RWPE1 (cell line): Measurements from ENCODE around the gene BRINP1.
A peak's percentile ranks its signal among the peaks of the same experiment; 100 is the strongest.

ENCODE experiments used
- CTCF ChIA-PET: fragments of 350-600 bp; sonication (Branson Sonifier 250); formaldehyde crosslinking; extraction: SDS; loops from one replicate; lab custom pipeline; 2021; lab: Yijun Ruan, JAX
- POLR2A ChIA-PET: fragments of 400-600 bp; formaldehyde crosslinking; extraction: SDS; loops from one replicate; lab custom pipeline; 2020; ENCODE audit warnings: antibody characterized with exemption; ENCODE audit not compliant: low non-redundant PET; lab: Yijun Ruan, JAX
- DNase-seq: peaks from one replicate; pipeline ENCODE4 v3.0.0; 2012; ENCODE audit warnings: low spot score
- H3K27ac ChIP-seq: fragments of 450-650 bp; 2 replicates; pipeline ENCODE4 v1.5.1; 2017
- TF ChIP-seq, protein P1 (sequence below): fragments of 450-650 bp; conservative IDR thresholded peaks from 2 replicates; pipeline ENCODE4 v1.5.1; 2017; ENCODE audit warnings: low read depth, mild to moderate bottlenecking

BRINP1 gene

DNA sequence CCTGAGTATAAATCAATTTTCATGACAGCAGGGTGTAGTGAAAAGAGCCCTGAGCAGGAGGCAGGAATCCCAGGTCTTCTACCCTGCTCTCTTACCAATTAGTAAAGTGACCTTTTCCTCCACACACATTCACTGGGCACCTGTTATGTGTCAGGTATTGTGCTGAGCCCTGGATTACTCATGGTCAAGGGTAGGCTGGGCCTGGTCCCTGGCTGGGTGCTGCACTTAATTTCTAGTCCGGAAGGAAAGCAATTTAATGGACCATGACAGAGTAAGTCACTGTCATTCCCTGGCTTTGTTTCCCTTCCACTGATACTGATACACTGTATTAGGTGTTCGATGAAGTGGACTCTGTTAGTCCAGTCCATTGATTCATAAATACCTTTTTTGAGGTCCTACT, 29.1 kb upstream of the BRINP1 start:
- no peak for DNase-seq
- TF ChIP-seq, protein P1, sequence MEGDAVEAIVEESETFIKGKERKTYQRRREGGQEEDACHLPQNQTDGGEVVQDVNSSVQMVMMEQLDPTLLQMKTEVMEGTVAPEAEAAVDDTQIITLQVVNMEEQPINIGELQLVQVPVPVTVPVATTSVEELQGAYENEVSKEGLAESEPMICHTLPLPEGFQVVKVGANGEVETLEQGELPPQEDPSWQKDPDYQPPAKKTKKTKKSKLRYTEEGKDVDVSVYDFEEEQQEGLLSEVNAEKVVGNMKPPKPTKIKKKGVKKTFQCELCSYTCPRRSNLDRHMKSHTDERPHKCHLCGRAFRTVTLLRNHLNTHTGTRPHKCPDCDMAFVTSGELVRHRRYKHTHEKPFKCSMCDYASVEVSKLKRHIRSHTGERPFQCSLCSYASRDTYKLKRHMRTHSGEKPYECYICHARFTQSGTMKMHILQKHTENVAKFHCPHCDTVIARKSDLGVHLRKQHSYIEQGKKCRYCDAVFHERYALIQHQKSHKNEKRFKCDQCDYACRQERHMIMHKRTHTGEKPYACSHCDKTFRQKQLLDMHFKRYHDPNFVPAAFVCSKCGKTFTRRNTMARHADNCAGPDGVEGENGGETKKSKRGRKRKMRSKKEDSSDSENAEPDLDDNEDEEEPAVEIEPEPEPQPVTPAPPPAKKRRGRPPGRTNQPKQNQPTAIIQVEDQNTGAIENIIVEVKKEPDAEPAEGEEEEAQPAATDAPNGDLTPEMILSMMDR: no peak
- H3K27ac ChIP-seq: no peak overlapping the region
- CTCF ChIA-PET: no interaction called here
- POLR2A ChIA-PET: no interaction called here

DNA sequence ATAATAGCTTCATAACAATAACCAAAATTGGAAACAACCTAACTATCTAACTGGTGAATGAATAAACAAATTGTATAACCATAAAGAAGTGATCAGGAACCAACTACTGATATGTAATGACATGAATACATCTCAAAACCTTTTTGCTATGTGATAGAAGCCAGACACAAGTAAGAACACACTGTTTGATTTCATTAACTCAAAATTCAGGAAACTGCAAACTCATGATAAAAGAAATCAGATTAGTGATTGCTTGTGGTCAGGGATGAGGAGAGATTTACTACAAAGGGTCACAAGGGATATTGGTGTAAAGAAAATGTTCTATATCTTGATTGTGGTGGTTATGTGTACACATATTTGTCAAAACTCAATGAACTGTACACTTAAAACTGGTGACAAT, 22.6 kb upstream of the BRINP1 start:
- CTCF ChIA-PET: no interaction called here
- no peak for DNase-seq
- TF ChIP-seq, protein P1: no peak
- POLR2A ChIA-PET: no interaction called here
- no peak overlapping the region for H3K27ac ChIP-seq

DNA sequence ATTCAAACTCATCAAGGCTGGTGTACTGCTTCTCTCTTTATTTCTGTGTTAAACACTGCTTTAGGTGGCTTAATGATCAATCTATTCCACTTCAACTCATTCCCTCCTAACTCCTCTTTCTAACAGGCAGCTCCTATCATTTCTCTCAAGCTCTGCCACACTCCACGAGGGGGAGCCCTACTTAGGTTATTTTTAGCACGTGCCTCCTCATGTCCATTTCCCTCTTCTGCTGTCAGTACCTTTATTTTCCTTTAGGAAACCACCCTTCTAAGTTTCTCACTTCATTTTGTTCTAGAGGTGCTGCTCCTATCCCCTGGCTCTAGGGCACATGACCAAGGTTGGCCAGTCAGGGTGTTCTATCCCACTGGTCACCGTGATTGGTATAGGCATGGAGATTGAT, 6.7 kb upstream of the BRINP1 start:
- CTCF ChIA-PET: interaction anchor here (0.5 to 2.1 kb wide), 5 partner anchors 11 to 1737 kb away, joined by 3 to 5 read pairs (median 3); no protein-coding TSS in a partner anchor
- DNase-seq: peak; percentile 26
- POLR2A ChIA-PET: no interaction called here
- no peak overlapping the region for H3K27ac ChIP-seq
- TF ChIP-seq, protein P1: peak; percentile 29

DNA sequence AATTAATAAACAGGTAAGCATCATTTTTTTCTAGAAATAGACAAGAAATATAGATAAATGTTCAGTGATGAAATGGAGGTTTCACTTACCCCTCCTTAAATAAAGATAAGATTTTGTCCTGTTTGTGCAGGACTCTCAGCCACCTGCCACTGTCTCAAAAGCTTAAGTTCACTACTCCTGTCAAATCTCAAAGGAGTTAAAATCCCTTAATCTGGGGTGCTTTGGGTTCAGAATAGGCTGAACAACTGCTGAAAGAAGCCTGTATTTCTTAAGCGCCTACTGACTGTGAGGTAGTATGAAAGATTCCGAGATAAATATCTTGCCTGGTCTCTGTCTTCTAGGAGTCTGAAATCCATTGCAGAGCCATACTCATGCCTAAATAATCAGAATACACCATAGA, 3.7 kb upstream of the BRINP1 start:
- TF ChIP-seq, protein P1: no peak
- H3K27ac ChIP-seq: no peak overlapping the region
- ChIA-PET CTCF (interaction anchor here (0.6 kb wide), 1 partner anchor 1999 kb away, joined by 3 read pairs; no protein-coding TSS in a partner anchor), POLR2A (no interaction called here)
- no peak for DNase-seq

DNA sequence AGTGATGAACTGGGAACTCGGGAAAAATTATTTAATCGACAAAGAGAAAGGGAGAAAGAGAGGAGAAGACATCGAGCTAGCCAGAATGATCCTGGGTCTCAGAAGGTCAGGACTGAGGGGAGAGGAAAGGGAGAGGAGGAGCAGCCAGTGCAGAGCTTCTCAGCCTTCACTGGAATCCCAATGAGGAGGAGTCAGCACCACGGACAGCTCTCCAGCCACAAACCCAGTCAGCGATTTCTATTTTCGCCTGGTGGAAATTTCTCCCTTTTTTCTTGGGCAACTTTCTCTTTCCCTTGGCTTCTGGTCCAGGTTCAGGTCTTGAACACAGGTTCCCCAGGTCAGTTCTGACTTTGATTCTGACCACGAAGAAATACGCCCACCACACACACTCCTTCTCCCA, 1.6 kb upstream of the BRINP1 start:
- TF ChIP-seq, protein P1: no peak

DNA sequence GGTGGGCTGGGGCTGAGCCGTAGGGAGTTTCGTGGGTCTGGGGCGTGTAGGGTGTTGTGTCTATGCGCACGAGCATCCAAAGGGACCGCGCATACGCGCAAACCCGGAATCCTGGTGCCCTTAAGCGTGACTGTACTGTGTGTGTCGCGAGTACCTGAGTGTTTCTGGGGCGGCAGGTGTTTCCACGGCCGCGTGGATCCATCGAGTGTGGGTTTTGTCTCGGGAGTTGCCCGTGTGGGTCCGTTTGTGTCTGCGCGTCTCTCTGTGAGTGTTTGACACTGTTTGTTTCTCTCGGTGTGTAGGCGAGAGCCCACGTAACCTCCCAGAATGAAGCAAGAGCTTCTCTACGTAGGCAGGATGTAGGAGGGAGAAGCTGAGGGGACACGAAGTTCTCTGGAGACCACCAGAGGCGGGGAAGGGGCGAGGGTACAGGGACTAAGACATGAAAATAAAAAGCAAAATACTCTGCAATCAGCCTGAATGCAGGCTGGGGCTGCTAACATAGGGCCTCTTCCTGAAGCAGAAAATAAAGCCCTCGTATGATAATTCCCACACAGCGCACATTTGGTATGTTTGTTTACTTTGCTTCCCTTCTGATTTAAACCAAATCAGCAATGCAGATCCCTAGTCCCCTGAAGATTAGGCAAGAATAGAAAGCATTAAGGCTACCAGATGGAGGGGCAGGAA, 588 bp upstream of the BRINP1 start:
- no peak overlapping the region for H3K27ac ChIP-seq
- TF ChIP-seq, protein P1: no peak
- CTCF ChIA-PET: no interaction called here
- POLR2A ChIA-PET: no interaction called here
- no peak for DNase-seq

More for the DNA sequence above, 1.6 kb upstream of the BRINP1 start:
- no peak overlapping the region for H3K27ac ChIP-seq
- peak; percentile 68 for DNase-seq
- CTCF ChIA-PET: interaction anchor here (0.7 kb wide), 1 partner anchor 720 kb away, joined by 3 read pairs; no protein-coding TSS in a partner anchor
- POLR2A ChIA-PET: no interaction called here
